GM12878 (cell line): ENCODE data around the gene HIKESHI. TPM values are rescaled to one million over a fixed set of nuclear protein-coding genes. Genes with fewer than 3 reads are reported as not detected.

ENCODE experiments used
- GABPA ChIP-seq: IDR thresholded peaks from 2 replicates; pipeline ENCODE4 v1.6.1; 2014; ENCODE audit warnings: antibody characterized with exemption, low read depth, mild to moderate bottlenecking, inconsistent platforms
- MXI1 ChIP-seq: fragments of 150-350 bp; IDR thresholded peaks from 2 replicates; pipeline ENCODE4 v1.6.1; 2011; ENCODE audit warnings: low read depth, mild to moderate bottlenecking, inconsistent platforms, low read length, improper control_type of control experiment
- RB1 ChIP-seq: fragments of 450-650 bp; formaldehyde crosslinking; IDR thresholded peaks from 2 replicates; pipeline ENCODE4 v1.6.1; 2017; ENCODE audit warnings: mild to moderate bottlenecking, borderline replicate concordance
- RUNX3 ChIP-seq: IDR thresholded peaks from 2 replicates; pipeline ENCODE4 v1.6.1; 2012; ENCODE audit warnings: low read length, inconsistent platforms
- SIX5 ChIP-seq: IDR thresholded peaks from 2 replicates; pipeline ENCODE4 v1.6.1; 2011; ENCODE audit warnings: mild to moderate bottlenecking, low read depth, low read length, moderate library complexity; ENCODE audit not compliant: severe bottlenecking
- SMC3 ChIP-seq: IDR thresholded peaks from 2 replicates; pipeline ENCODE4 v1.6.1; 2011; ENCODE audit warnings: low read length, improper control_type of control experiment, borderline replicate concordance
- STAT3 ChIP-seq: IDR thresholded peaks from 2 replicates; pipeline ENCODE4 v1.6.1; 2011; ENCODE audit warnings: low read depth, low read length, improper control_type of control experiment
- SUPT20H ChIP-seq: IDR thresholded peaks from 2 replicates; pipeline ENCODE4 v1.6.1; 2011; ENCODE audit warnings: low read depth, mild to moderate bottlenecking, low read length, moderate library complexity, borderline replicate concordance; ENCODE audit not compliant: control insufficient read depth
- TAF1 ChIP-seq: IDR thresholded peaks from 2 replicates; pipeline ENCODE4 v1.6.1; 2011; ENCODE audit warnings: mild to moderate bottlenecking, low read depth, low read length, borderline replicate concordance
- YY1 ChIP-seq: IDR thresholded peaks from 2 replicates; pipeline ENCODE4 v1.6.1; 2011; ENCODE audit warnings: low read depth, mild to moderate bottlenecking, low read length
- polyA plus RNA-seq, 11 experiments: library from polyadenylated mRNA; depleted of rRNA in 4 of 11; unstranded in 6 of 11; stranded (reverse) in 5 of 11; fragments of >200 nt; fragmentation: Nextera tagmentation in 4 of 11; fragmentation: Illumina TruSeq in 1 of 11; extraction: Ambion mirVana in 4 of 11; extraction: Trizol in 1 of 11; gene quantifications; 1 replicate in 1 of 11; 2 replicates in 10 of 11; pipeline versions ENCODE4 v1.2.1 to v1.2.3, GENCODE V29; 2011 to 2016; ENCODE audit warnings: inconsistent platforms in 2 of 11, missing spikeins in 2 of 11, low read depth in 1 of 11
- total RNA-seq, 4 experiments: library from RNA; depleted of rRNA in 3 of 4; stranded (reverse); fragments of >200 nt in 3 of 4; fragmentation: Illumina TruSeq in 1 of 4; extraction: Trizol in 1 of 4; gene quantifications; 2 replicates each; pipeline versions ENCODE4 v1.2.1 to v1.2.3, GENCODE V29; 2013 to 2021
- TF ChIP-seq, protein P1 (sequence below): fragments of 450-650 bp; formaldehyde crosslinking; IDR thresholded peaks from 2 replicates; pipeline ENCODE4 v1.4.0; 2020; ENCODE audit warnings: mild to moderate bottlenecking, moderate library complexity
- TF ChIP-seq, protein P2 (sequence below): IDR thresholded peaks from 2 replicates; pipeline ENCODE4 v1.6.1; 2011; ENCODE audit warnings: borderline replicate concordance, low read depth, mild to moderate bottlenecking, moderate library complexity, mixed read lengths, low read length; ENCODE audit not compliant: insufficient read depth; ENCODE audit errors: extremely low read length
- TF ChIP-seq, protein P3 (sequence below): fragments of 450-650 bp; IDR thresholded peaks from 2 replicates; pipeline ENCODE4 v1.6.1; 2018; ENCODE audit warnings: borderline replicate concordance, mild to moderate bottlenecking; ENCODE audit not compliant: partially characterized antibody
- TF ChIP-seq, protein P4 (sequence below): fragments of 450-650 bp; IDR thresholded peaks from 2 replicates; pipeline ENCODE4 v1.6.1; 2018; ENCODE audit warnings: mild to moderate bottlenecking, low read depth, moderate library complexity; ENCODE audit not compliant: partially characterized antibody
- TF ChIP-seq, protein P5 (sequence below): fragments of 450-650 bp; IDR thresholded peaks from 2 replicates; pipeline ENCODE4 v1.6.1; 2017; ENCODE audit warnings: low read depth, mild to moderate bottlenecking, moderate library complexity

The HIKESHI gene
- total and polyA plus RNA-seq, 10 of the 15 experiments (the other 5 are each of a cell fraction or from before 2014, with no cell fraction given) = 42.3 to 228 (median 85.7) TPM

DNA sequence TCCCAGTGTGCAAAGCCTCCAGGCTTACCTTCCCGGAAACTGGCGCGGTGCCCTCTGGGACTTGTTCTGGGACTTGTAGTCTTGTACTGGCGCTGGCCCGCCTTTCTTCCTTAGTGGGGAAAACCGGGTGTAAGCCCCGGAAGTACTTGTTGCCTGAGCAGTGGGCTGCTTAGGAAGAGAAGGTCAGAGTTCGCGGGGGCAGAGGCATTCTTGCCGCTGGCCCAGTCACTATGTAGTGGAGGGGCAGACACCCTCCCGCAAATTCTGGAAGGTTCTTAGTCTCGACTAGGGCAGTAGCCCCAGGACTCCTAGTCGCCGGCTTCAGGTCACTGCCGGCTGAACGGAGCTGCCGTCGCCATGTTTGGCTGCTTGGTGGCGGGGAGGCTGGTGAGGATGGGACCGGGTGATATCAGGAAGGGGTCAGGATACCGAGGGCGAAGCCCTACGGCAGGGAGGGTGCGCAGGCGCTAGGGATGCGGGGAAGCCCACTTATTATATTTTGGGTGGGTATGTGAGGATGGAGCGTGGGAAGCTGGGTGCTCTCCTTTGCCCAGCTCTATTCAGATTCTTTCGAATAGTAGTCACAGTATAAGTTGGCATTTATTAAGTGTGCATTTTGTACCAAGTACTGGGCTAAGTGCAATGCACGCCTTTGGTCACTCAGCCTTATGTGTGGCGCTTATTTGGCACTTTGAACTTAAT, at the start of gene HIKESHI (continued):
- TF ChIP-seq RB1 (peak; percentile 81; the same call in 1 of the 2 replicates), YY1 (peak; percentile 95), TAF1 (peak; percentile 77), STAT3 (peak; percentile 69; the same call in 1 of the 2 replicates), SMC3 (no peak), SUPT20H (no peak), GABPA (peak; percentile 100), MXI1 (no peak), SIX5 (peak; percentile 100), RUNX3 (peak; percentile 48)
- TF ChIP-seq, protein P1, sequence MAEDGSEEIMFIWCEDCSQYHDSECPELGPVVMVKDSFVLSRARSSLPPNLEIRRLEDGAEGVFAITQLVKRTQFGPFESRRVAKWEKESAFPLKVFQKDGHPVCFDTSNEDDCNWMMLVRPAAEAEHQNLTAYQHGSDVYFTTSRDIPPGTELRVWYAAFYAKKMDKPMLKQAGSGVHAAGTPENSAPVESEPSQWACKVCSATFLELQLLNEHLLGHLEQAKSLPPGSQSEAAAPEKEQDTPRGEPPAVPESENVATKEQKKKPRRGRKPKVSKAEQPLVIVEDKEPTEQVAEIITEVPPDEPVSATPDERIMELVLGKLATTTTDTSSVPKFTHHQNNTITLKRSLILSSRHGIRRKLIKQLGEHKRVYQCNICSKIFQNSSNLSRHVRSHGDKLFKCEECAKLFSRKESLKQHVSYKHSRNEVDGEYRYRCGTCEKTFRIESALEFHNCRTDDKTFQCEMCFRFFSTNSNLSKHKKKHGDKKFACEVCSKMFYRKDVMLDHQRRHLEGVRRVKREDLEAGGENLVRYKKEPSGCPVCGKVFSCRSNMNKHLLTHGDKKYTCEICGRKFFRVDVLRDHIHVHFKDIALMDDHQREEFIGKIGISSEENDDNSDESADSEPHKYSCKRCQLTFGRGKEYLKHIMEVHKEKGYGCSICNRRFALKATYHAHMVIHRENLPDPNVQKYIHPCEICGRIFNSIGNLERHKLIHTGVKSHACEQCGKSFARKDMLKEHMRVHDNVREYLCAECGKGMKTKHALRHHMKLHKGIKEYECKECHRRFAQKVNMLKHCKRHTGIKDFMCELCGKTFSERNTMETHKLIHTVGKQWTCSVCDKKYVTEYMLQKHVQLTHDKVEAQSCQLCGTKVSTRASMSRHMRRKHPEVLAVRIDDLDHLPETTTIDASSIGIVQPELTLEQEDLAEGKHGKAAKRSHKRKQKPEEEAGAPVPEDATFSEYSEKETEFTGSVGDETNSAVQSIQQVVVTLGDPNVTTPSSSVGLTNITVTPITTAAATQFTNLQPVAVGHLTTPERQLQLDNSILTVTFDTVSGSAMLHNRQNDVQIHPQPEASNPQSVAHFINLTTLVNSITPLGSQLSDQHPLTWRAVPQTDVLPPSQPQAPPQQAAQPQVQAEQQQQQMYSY (CRISPR knock-in tag) = no peak
- TF ChIP-seq, protein P2, sequence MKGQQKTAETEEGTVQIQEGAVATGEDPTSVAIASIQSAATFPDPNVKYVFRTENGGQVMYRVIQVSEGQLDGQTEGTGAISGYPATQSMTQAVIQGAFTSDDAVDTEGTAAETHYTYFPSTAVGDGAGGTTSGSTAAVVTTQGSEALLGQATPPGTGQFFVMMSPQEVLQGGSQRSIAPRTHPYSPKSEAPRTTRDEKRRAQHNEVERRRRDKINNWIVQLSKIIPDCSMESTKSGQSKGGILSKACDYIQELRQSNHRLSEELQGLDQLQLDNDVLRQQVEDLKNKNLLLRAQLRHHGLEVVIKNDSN = no peak
- TF ChIP-seq, protein P3, sequence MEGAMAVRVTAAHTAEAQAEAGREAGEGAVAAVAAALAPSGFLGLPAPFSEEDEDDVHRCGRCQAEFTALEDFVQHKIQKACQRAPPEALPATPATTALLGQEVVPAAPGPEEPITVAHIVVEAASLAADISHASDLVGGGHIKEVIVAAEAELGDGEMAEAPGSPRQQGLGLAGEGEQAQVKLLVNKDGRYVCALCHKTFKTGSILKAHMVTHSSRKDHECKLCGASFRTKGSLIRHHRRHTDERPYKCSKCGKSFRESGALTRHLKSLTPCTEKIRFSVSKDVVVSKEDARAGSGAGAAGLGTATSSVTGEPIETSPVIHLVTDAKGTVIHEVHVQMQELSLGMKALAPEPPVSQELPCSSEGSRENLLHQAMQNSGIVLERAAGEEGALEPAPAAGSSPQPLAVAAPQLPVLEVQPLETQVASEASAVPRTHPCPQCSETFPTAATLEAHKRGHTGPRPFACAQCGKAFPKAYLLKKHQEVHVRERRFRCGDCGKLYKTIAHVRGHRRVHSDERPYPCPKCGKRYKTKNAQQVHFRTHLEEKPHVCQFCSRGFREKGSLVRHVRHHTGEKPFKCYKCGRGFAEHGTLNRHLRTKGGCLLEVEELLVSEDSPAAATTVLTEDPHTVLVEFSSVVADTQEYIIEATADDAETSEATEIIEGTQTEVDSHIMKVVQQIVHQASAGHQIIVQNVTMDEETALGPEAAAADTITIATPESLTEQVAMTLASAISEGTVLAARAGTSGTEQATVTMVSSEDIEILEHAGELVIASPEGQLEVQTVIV = peak; percentile 55
- TF ChIP-seq, protein P4, sequence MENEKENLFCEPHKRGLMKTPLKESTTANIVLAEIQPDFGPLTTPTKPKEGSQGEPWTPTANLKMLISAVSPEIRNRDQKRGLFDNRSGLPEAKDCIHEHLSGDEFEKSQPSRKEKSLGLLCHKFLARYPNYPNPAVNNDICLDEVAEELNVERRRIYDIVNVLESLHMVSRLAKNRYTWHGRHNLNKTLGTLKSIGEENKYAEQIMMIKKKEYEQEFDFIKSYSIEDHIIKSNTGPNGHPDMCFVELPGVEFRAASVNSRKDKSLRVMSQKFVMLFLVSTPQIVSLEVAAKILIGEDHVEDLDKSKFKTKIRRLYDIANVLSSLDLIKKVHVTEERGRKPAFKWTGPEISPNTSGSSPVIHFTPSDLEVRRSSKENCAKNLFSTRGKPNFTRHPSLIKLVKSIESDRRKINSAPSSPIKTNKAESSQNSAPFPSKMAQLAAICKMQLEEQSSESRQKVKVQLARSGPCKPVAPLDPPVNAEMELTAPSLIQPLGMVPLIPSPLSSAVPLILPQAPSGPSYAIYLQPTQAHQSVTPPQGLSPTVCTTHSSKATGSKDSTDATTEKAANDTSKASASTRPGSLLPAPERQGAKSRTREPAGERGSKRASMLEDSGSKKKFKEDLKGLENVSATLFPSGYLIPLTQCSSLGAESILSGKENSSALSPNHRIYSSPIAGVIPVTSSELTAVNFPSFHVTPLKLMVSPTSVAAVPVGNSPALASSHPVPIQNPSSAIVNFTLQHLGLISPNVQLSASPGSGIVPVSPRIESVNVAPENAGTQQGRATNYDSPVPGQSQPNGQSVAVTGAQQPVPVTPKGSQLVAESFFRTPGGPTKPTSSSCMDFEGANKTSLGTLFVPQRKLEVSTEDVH = peak; percentile 80
- TF ChIP-seq, protein P5, sequence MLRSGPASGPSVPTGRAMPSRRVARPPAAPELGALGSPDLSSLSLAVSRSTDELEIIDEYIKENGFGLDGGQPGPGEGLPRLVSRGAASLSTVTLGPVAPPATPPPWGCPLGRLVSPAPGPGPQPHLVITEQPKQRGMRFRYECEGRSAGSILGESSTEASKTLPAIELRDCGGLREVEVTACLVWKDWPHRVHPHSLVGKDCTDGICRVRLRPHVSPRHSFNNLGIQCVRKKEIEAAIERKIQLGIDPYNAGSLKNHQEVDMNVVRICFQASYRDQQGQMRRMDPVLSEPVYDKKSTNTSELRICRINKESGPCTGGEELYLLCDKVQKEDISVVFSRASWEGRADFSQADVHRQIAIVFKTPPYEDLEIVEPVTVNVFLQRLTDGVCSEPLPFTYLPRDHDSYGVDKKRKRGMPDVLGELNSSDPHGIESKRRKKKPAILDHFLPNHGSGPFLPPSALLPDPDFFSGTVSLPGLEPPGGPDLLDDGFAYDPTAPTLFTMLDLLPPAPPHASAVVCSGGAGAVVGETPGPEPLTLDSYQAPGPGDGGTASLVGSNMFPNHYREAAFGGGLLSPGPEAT = peak; percentile 93
